GM12875 (cell line): ENCODE results near the gene STAG3.
"Not testable (repeated sequence)": the region's sequence is repeated elsewhere in the genome, so short reads cannot be mapped to it uniquely, and the experiment has no call there.

ENCODE experiments used
- H3K4me3 ChIP-seq: one replicate; pipeline ENCODE4 v1.5.1; 2011; ENCODE audit warnings: low read depth, low read length, control low read depth
- TF ChIP-seq, protein P1 (sequence below): IDR thresholded peaks from 2 replicates; pipeline ENCODE4 v1.5.1; 2011; ENCODE audit warnings: low read depth, mild to moderate bottlenecking, control low read depth, inconsistent platforms, low read length, moderate library complexity, borderline replicate concordance; ENCODE audit not compliant: insufficient read depth

The STAG3 gene

DNA sequence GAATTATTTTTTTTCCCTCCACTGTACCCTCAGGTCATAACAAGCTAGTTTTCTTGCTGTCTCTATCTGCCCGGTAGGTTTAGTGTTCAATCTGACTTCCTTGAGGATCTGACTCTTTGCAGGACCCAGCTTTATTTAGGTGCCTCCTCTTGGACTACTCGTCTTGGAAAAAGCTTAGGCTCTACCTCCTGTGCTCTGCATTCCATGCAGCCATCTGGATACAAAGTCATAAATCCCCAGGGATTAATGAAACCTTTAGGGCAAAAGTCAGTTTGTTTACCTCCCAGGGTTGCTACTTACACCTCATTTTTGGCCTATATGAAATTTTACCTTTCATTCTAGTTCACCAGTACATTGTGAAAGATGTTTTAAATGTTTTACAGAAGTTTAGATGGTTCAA, 8.0 kb downstream of the STAG3 start:
- TF ChIP-seq, protein P1, sequence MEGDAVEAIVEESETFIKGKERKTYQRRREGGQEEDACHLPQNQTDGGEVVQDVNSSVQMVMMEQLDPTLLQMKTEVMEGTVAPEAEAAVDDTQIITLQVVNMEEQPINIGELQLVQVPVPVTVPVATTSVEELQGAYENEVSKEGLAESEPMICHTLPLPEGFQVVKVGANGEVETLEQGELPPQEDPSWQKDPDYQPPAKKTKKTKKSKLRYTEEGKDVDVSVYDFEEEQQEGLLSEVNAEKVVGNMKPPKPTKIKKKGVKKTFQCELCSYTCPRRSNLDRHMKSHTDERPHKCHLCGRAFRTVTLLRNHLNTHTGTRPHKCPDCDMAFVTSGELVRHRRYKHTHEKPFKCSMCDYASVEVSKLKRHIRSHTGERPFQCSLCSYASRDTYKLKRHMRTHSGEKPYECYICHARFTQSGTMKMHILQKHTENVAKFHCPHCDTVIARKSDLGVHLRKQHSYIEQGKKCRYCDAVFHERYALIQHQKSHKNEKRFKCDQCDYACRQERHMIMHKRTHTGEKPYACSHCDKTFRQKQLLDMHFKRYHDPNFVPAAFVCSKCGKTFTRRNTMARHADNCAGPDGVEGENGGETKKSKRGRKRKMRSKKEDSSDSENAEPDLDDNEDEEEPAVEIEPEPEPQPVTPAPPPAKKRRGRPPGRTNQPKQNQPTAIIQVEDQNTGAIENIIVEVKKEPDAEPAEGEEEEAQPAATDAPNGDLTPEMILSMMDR, result no peak
- no peak overlapping the region for H3K4me3 ChIP-seq

GRCh38 chr7:100189061-100189460, 11.3 kb downstream of the STAG3 start:
- no peak overlapping the region for H3K4me3 ChIP-seq

GRCh38 chr7:100190048-100190711, 12.5 kb downstream of the STAG3 start:
- H3K4me3 ChIP-seq, result no peak overlapping the region
- TF ChIP-seq, protein P1, result peak; percentile 12; the same call in 1 of the 2 replicates

More at GRCh38 chr7:100189061-100189460, 11.3 kb downstream of the STAG3 start:
- TF ChIP-seq, protein P1, result 0 out of 2 replicates have a peak, but pooled peaks have one; percentile 25

- no peak overlapping the region for H3K4me3 ChIP-seq
- TF ChIP-seq, protein P1, result no peak
Observed at GRCh38 chr7:100191775-100192174, 14.1 kb downstream of the STAG3 start.

- H3K4me3 ChIP-seq, result not testable (repeated sequence)
Observed at GRCh38 chr7:100192281-100192862, 14.7 kb downstream of the STAG3 start.

- TF ChIP-seq, protein P1, result no peak
- H3K4me3 ChIP-seq, result no peak overlapping the region
Observed at GRCh38 chr7:100192969-100193368, 15.3 kb downstream of the STAG3 start.

DNA sequence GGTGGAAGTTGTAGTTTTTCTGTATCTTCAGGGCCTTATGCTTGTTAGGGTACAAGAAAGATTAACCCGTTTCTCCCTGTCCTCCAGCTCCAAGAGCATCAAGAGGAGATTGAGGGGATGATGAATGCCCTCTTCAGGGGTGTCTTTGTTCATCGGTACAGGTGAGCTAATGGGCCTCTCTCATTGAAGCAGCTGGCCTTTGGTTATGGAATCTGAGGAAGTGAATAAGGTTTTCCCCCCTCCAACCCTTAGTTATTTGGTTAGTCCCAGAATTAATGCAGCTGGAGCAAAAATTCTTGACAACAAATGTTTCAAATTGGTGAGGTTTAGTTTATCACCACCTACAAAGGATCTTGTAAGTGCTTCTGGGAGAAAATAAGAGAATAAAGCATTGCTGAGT, 17.5 kb downstream of the STAG3 start:
- no peak overlapping the region for H3K4me3 ChIP-seq
- TF ChIP-seq, protein P1, result no peak

DNA sequence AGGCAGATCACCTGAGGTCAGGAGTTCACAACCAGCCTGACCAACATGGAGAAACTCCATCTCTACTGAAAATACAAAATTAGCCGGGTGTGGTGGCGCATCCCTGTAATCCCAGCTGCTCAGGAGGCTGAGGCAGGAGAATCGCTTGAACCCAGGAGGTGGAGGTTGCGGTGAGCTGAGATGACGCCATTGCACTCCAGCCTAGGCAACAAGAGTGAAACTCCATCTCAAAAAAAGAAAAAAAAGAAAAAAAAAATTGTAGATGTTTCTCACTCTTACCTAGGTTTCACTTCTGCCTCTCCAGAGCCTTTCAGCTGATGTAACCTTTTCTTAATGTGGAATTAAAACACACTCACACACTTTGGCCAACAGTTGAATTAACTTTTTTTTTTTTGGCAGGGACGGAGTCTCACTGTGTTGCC, 18.2 kb downstream of the STAG3 start:
- not testable (repeated sequence) for H3K4me3 ChIP-seq
